Measurements from ENCODE around the gene RASGEF1C.

The RASGEF1C gene

GRCh38 chr5:180099733-180100611, 109.0 kb downstream of the RASGEF1C start:
- in situ Hi-C loops (cut with HindIII; ENCODE audit: low pct_ligation_motif_present, low sequenced_read_pairs) = no loop called here
- TF ChIP-seq CTCF (IDR thresholded peaks at IDR 0.05; ENCODE audit: low read depth, low read length, missing control alignments) = no peak

GRCh38 chr5:180098991-180099732, 109.8 kb downstream of the RASGEF1C start:
- no peak for TF ChIP-seq CTCF (IDR thresholded peaks at IDR 0.05; ENCODE audit: low read depth, low read length, missing control alignments)
- Histone ChIP-seq H3K27ac (no peak overlapping the region), H3K27me3 (replicated peaks) (no peaks in the 10 kb centered on the region), H3K4me3 (ENCODE audit: low read depth, low read length) (no peak overlapping the region), H3K36me3 (replicated peaks) (no peaks in the 10 kb centered on the region)
- in situ Hi-C loops (cut with HindIII; ENCODE audit: low pct_ligation_motif_present, low sequenced_read_pairs) = no loop called here
- DNase-seq = no peak

More at GRCh38 chr5:180099733-180100611, 109.0 kb downstream of the RASGEF1C start:
- Histone ChIP-seq H3K36me3 (replicated peaks) (no peaks in the 10 kb centered on the region), H3K27me3 (replicated peaks) (no peaks in the 10 kb centered on the region), H3K27ac (no peak overlapping the region), H3K4me3 (ENCODE audit: low read depth, low read length) (no peak overlapping the region)
- DNase-seq = no peak

- no peak for DNase-seq
- Histone ChIP-seq H3K27ac (no peak overlapping the region), H3K36me3 (replicated peaks) (no peaks in the 10 kb centered on the region), H3K27me3 (replicated peaks) (no peaks in the 10 kb centered on the region), H3K4me3 (ENCODE audit: low read depth, low read length) (no peak overlapping the region)
- in situ Hi-C loops (cut with HindIII; ENCODE audit: low pct_ligation_motif_present, low sequenced_read_pairs) = no loop called here
- TF ChIP-seq CTCF (IDR thresholded peaks at IDR 0.05; ENCODE audit: low read depth, low read length, missing control alignments) = no peak
These were observed 110.5 kb downstream of the RASGEF1C start for GRCh38 chr5:180098526-180098925.

- Histone ChIP-seq H3K36me3 (replicated peaks) (no peaks in the 10 kb centered on the region), H3K27ac (no peak overlapping the region), H3K4me3 (ENCODE audit: low read depth, low read length) (no peak overlapping the region), H3K27me3 (replicated peaks) (no peaks in the 10 kb centered on the region)
- in situ Hi-C loops (cut with HindIII; ENCODE audit: low pct_ligation_motif_present, low sequenced_read_pairs) = no loop called here
- DNase-seq = no peak
- TF ChIP-seq CTCF (IDR thresholded peaks at IDR 0.05; ENCODE audit: low read depth, low read length, missing control alignments) = no peak
These were observed 111.1 kb downstream of the RASGEF1C start for GRCh38 chr5:180097926-180098325.

- no peak for TF ChIP-seq CTCF (IDR thresholded peaks at IDR 0.05; ENCODE audit: low read depth, low read length, missing control alignments)
- DNase-seq = no peak
- Histone ChIP-seq H3K4me3 (ENCODE audit: low read depth, low read length) (no peak overlapping the region), H3K27me3 (replicated peaks) (no peaks in the 10 kb centered on the region), H3K27ac (no peak overlapping the region), H3K36me3 (replicated peaks) (no peaks in the 10 kb centered on the region)
- in situ Hi-C loops (cut with HindIII; ENCODE audit: low pct_ligation_motif_present, low sequenced_read_pairs) = no loop called here
These were observed 111.7 kb downstream of the RASGEF1C start for GRCh38 chr5:180097163-180097894.

Measured in brain microvascular endothelial cell (primary cell).